ENCODE measurements around the gene TNNT3. TPM values are rescaled to one million over a fixed set of nuclear protein-coding genes. Genes with fewer than 3 reads are reported as not detected.
A peak's percentile ranks its signal among the peaks of the same experiment; 100 is the strongest.
"Not testable (repeated sequence)": the region's sequence is repeated elsewhere in the genome, so short reads cannot be mapped to it uniquely, and the experiment has no call there.

TNNT3 gene
- total RNA-seq, 1 donor from 2014 or later: 2.6 TPM

DNA sequence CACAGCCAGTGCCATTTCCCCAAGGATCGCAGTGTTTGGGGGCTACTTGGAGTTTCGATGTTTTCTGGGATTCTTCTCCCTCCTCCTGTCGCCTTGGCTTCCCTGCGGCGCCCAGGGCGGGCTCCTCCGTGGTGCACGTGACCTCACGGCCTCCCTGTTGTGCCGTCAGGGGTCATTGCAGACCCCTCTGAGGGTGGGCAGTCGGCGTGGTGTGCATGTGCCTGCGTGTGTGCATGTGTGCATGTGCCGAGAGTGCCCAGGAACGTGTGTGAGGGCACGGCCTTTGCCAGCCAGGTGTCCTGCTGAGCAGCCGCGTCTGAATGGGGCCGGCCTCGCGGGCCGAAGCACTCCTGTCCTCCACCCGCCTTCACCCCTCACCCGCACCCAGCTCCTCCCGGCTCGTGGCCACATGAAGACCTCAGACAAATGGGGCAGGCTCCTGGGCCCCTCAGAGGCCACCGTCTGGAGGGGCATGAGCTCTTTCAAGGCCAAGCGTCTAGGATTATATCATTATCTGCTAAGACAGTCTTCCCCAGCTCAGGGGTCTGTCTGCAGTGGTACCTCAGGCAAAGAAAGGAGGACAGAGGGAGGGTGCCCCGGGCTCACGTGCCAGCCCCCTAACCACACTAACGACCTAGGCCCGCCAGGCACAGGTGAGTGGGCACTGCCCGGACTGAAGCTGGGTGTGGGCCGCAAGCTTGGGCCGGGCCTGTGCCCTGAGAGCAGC lies 18.3 kb downstream of the TNNT3 start:
- H3K36me3 Mint-ChIP-seq (ENCODE audit: unreplicated experiment): peaks cover 3% of the 10 kb centered on the region
- H3K27ac Mint-ChIP-seq (ENCODE audit: unreplicated experiment): no peak overlapping the region

GRCh38 chr11:1938343-1939005 lies 19.0 kb downstream of the TNNT3 start:
- TF ChIP-seq, protein P1, sequence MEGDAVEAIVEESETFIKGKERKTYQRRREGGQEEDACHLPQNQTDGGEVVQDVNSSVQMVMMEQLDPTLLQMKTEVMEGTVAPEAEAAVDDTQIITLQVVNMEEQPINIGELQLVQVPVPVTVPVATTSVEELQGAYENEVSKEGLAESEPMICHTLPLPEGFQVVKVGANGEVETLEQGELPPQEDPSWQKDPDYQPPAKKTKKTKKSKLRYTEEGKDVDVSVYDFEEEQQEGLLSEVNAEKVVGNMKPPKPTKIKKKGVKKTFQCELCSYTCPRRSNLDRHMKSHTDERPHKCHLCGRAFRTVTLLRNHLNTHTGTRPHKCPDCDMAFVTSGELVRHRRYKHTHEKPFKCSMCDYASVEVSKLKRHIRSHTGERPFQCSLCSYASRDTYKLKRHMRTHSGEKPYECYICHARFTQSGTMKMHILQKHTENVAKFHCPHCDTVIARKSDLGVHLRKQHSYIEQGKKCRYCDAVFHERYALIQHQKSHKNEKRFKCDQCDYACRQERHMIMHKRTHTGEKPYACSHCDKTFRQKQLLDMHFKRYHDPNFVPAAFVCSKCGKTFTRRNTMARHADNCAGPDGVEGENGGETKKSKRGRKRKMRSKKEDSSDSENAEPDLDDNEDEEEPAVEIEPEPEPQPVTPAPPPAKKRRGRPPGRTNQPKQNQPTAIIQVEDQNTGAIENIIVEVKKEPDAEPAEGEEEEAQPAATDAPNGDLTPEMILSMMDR (IDR thresholded peaks at IDR 0.05): no peak
- no peak overlapping the region for H3K4me3 Mint-ChIP-seq (ENCODE audit: unreplicated experiment)
- no peak overlapping the region for H3K27ac Mint-ChIP-seq (ENCODE audit: unreplicated experiment)
- H3K36me3 Mint-ChIP-seq (ENCODE audit: unreplicated experiment): peaks cover 2% of the 10 kb centered on the region
- DNase-seq (ENCODE audit: extremely low spot score, unreplicated experiment): peak; percentile 79
- H3K9me3 Mint-ChIP-seq (ENCODE audit: unreplicated experiment): no peaks in the 10 kb centered on the region
- no peaks in the 10 kb centered on the region for H3K4me1 Mint-ChIP-seq (ENCODE audit: unreplicated experiment)
- H3K27me3 Mint-ChIP-seq (ENCODE audit: unreplicated experiment): peaks cover 3% of the 10 kb centered on the region

More for the DNA sequence above, 18.3 kb downstream of the TNNT3 start:
- H3K4me3 Mint-ChIP-seq (ENCODE audit: unreplicated experiment): no peak overlapping the region
- peaks cover 9% of the 10 kb centered on the region for H3K27me3 Mint-ChIP-seq (ENCODE audit: unreplicated experiment)
- no peaks in the 10 kb centered on the region for H3K4me1 Mint-ChIP-seq (ENCODE audit: unreplicated experiment)
- H3K9me3 Mint-ChIP-seq (ENCODE audit: unreplicated experiment): no peaks in the 10 kb centered on the region
- DNase-seq (ENCODE audit: extremely low spot score, unreplicated experiment): no peak
- TF ChIP-seq, protein P1 (IDR thresholded peaks at IDR 0.05): no peak

- H3K27ac Mint-ChIP-seq (ENCODE audit: unreplicated experiment): no peak overlapping the region
- H3K4me1 Mint-ChIP-seq (ENCODE audit: unreplicated experiment): peaks cover 4% of the 10 kb centered on the region
- peak; percentile 68 for DNase-seq (ENCODE audit: extremely low spot score, unreplicated experiment)
- no peak overlapping the region for H3K4me3 Mint-ChIP-seq (ENCODE audit: unreplicated experiment)
- no peaks in the 10 kb centered on the region for H3K36me3 Mint-ChIP-seq (ENCODE audit: unreplicated experiment)
- no peaks in the 10 kb centered on the region for H3K9me3 Mint-ChIP-seq (ENCODE audit: unreplicated experiment)
- TF ChIP-seq, protein P1 (IDR thresholded peaks at IDR 0.05): no peak
- no peaks in the 10 kb centered on the region for H3K27me3 Mint-ChIP-seq (ENCODE audit: unreplicated experiment)
Measured at GRCh38 chr11:1939006-1939625, 19.6 kb downstream of the TNNT3 start.

- H3K36me3 Mint-ChIP-seq (ENCODE audit: unreplicated experiment); H3K27me3 Mint-ChIP-seq (ENCODE audit: unreplicated experiment); H3K4me3 Mint-ChIP-seq (ENCODE audit: unreplicated experiment); H3K9me3 Mint-ChIP-seq (ENCODE audit: unreplicated experiment); H3K4me1 Mint-ChIP-seq (ENCODE audit: unreplicated experiment): not testable (repeated sequence)
- peak; percentile 72 for DNase-seq (ENCODE audit: extremely low spot score, unreplicated experiment)
- peak overlapping the region; percentile 40 for H3K27ac Mint-ChIP-seq (ENCODE audit: unreplicated experiment)
Measured at GRCh38 chr11:1939788-1940187, 20.3 kb downstream of the TNNT3 start.

- H3K9me3 Mint-ChIP-seq (ENCODE audit: unreplicated experiment): no peaks in the 10 kb centered on the region
- TF ChIP-seq, protein P1 (IDR thresholded peaks at IDR 0.05): no peak
- no peak overlapping the region for H3K4me3 Mint-ChIP-seq (ENCODE audit: unreplicated experiment)
- DNase-seq (ENCODE audit: extremely low spot score, unreplicated experiment): no peak
- no peaks in the 10 kb centered on the region for H3K27me3 Mint-ChIP-seq (ENCODE audit: unreplicated experiment)
- H3K36me3 Mint-ChIP-seq (ENCODE audit: unreplicated experiment): no peaks in the 10 kb centered on the region
- H3K27ac Mint-ChIP-seq (ENCODE audit: unreplicated experiment): no peak overlapping the region
- peaks cover 6% of the 10 kb centered on the region for H3K4me1 Mint-ChIP-seq (ENCODE audit: unreplicated experiment)
Measured at GRCh38 chr11:1942558-1943260, 23.2 kb downstream of the TNNT3 start.
